Neural cell (in vitro differentiated cells): ENCODE results near the gene BRIP1.

Experiments used
- EP300 ChIP-seq: fragments of 450-650 bp; conservative IDR thresholded peaks from 2 replicates; pipeline ENCODE4 v1.6.1; 2014; ENCODE audit warnings: antibody characterized with exemption, mild to moderate bottlenecking, moderate library complexity; ENCODE audit not compliant: poor library complexity, severe bottlenecking
- EZH2 ChIP-seq: fragments of 200-600, 300-800 bp; shearing (Covaris generic), sonication (generic); IDR thresholded peaks from 2 replicates; pipeline ENCODE4 v1.6.1; 2014; ENCODE audit warnings: antibody characterized with exemption, low read length, borderline replicate concordance, mild to moderate bottlenecking; ENCODE audit not compliant: insufficient read depth, poor library complexity, severe bottlenecking
- POLR2AphosphoS5 ChIP-seq: IDR thresholded peaks from 2 replicates; pipeline ENCODE4 v1.6.1; 2012
- RAD21 ChIP-seq: fragments of 450-650 bp; conservative IDR thresholded peaks from 2 replicates; pipeline ENCODE4 v1.6.1; 2014; ENCODE audit warnings: antibody characterized with exemption, mild to moderate bottlenecking, moderate library complexity
- REST ChIP-seq: IDR thresholded peaks from 2 replicates; pipeline ENCODE4 v1.6.1; 2012; ENCODE audit warnings: borderline replicate concordance
- SMC3 ChIP-seq: fragments of 450-650 bp; conservative IDR thresholded peaks from 2 replicates; pipeline ENCODE4 v1.6.1; 2014; ENCODE audit warnings: antibody characterized with exemption, mild to moderate bottlenecking, moderate library complexity; ENCODE audit not compliant: poor library complexity
- TF ChIP-seq, protein P1 (sequence below): fragments of 450-650 bp; IDR thresholded peaks from 2 replicates; pipeline ENCODE4 v1.5.1; 2014; ENCODE audit warnings: antibody characterized with exemption, mild to moderate bottlenecking, moderate library complexity; ENCODE audit not compliant: poor library complexity, severe bottlenecking

DNA sequence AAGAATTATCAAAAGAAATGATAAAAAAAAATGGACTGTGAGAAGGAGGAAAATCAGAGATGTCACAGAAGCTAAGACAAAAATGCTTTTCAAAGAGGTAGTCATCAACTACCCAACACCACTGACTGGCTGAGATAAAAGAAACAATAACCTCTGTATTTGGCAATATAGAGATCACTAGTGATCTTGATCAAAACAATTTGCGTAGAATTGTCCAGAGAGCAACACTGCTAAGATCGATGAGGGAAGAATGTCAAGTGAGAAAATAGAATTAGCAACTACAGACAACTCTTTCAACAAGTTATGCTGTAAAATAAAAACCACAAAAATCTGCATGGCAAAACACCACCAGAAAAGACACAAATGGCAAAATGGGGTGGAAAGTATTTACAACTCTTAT lies 66.0 kb downstream of the BRIP1 start:
- TF ChIP-seq SMC3 (no peak), EZH2 (no peak), POLR2AphosphoS5 (no peak), REST (no peak), RAD21 (no peak), EP300 (no peak)
- TF ChIP-seq, protein P1, sequence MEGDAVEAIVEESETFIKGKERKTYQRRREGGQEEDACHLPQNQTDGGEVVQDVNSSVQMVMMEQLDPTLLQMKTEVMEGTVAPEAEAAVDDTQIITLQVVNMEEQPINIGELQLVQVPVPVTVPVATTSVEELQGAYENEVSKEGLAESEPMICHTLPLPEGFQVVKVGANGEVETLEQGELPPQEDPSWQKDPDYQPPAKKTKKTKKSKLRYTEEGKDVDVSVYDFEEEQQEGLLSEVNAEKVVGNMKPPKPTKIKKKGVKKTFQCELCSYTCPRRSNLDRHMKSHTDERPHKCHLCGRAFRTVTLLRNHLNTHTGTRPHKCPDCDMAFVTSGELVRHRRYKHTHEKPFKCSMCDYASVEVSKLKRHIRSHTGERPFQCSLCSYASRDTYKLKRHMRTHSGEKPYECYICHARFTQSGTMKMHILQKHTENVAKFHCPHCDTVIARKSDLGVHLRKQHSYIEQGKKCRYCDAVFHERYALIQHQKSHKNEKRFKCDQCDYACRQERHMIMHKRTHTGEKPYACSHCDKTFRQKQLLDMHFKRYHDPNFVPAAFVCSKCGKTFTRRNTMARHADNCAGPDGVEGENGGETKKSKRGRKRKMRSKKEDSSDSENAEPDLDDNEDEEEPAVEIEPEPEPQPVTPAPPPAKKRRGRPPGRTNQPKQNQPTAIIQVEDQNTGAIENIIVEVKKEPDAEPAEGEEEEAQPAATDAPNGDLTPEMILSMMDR = no peak
